DOHH2 (cell line): ENCODE data around the gene MALT1.

ENCODE experiments used
- H3F3A ChIP-seq: fragments of 200-600 bp; sonication (generic), shearing (Covaris generic); 2 replicates; pipeline ENCODE4 v1.6.0; 2016; ENCODE audit warnings: antibody characterized with exemption, mild to moderate bottlenecking; ENCODE audit not compliant: control insufficient read depth, insufficient read depth
- H3K27ac ChIP-seq: fragments of 200-600 bp; sonication (generic); 2 replicates; pipeline ENCODE4 v1.5.1; 2014; ENCODE audit warnings: low read depth, mild to moderate bottlenecking, low read length, moderate library complexity
- H3K27me3 ChIP-seq: fragments of 200-600 bp; sonication (generic); 2 replicates; pipeline ENCODE4 v1.6.1; 2014; ENCODE audit warnings: mild to moderate bottlenecking, low read length, mixed read lengths; ENCODE audit not compliant: control insufficient read depth
- H3K36me3 ChIP-seq: fragments of 200-600 bp; sonication (generic); 2 replicates; pipeline ENCODE4 v1.6.1; 2014; ENCODE audit warnings: mild to moderate bottlenecking, low read length, moderate library complexity, mixed read lengths; ENCODE audit not compliant: control insufficient read depth
- H3K4me1 ChIP-seq: fragments of 200-600 bp; sonication (generic); 2 replicates; pipeline ENCODE4 v1.6.1; 2014; ENCODE audit warnings: mild to moderate bottlenecking, low read length, mixed read lengths; ENCODE audit not compliant: control insufficient read depth
- H3K4me2 ChIP-seq: fragments of 200-600 bp; sonication (generic); 2 replicates; pipeline ENCODE4 v1.6.0; 2014; ENCODE audit warnings: mild to moderate bottlenecking, low read length, moderate library complexity
- H3K4me3 ChIP-seq: fragments of 200-600 bp; sonication (generic); 2 replicates; pipeline ENCODE4 v1.5.1; 2014; ENCODE audit warnings: mild to moderate bottlenecking, low read length, mixed read lengths
- H3K79me2 ChIP-seq: fragments of 200-600 bp; sonication (generic); 2 replicates; pipeline ENCODE4 v1.6.1; 2014; ENCODE audit warnings: mild to moderate bottlenecking, low read length, mixed read lengths; ENCODE audit not compliant: control insufficient read depth
- H3K9me2 ChIP-seq: fragments of 200-600 bp; sonication (generic); replicated peaks from 2 replicates; pipeline ENCODE4 v1.6.1; 2014; ENCODE audit warnings: mild to moderate bottlenecking, low read length, mixed read lengths; ENCODE audit not compliant: control insufficient read depth
- H3K9me3 ChIP-seq: fragments of 200-600 bp; sonication (generic); 2 replicates; pipeline ENCODE4 v1.6.1; 2014; ENCODE audit warnings: antibody characterized with exemption, low read length, mixed read lengths; ENCODE audit not compliant: control insufficient read depth, insufficient read depth
- H4K20me1 ChIP-seq: fragments of 200-600 bp; sonication (generic); 2 replicates; pipeline ENCODE4 v1.6.0; 2014; ENCODE audit warnings: low read depth, mild to moderate bottlenecking, antibody characterized with exemption, low read length, moderate library complexity; ENCODE audit not compliant: control insufficient read depth, insufficient read depth
- EZH2phosphoT487 ChIP-seq: fragments of 200-600 bp; sonication (generic); IDR thresholded peaks from 2 replicates; pipeline ENCODE4 v1.6.1; 2017; ENCODE audit warnings: borderline replicate concordance, mild to moderate bottlenecking, antibody characterized with exemption, low read length, moderate library complexity, mixed read lengths
- TF ChIP-seq, protein P1 (sequence below): fragments of 200-600 bp; sonication (generic); IDR thresholded peaks from one replicate; pipeline ENCODE4 v1.5.1; 2014; ENCODE audit warnings: antibody characterized with exemption, mild to moderate bottlenecking, low read depth, low read length; ENCODE audit not compliant: poor library complexity, severe bottlenecking

MALT1 gene

DNA sequence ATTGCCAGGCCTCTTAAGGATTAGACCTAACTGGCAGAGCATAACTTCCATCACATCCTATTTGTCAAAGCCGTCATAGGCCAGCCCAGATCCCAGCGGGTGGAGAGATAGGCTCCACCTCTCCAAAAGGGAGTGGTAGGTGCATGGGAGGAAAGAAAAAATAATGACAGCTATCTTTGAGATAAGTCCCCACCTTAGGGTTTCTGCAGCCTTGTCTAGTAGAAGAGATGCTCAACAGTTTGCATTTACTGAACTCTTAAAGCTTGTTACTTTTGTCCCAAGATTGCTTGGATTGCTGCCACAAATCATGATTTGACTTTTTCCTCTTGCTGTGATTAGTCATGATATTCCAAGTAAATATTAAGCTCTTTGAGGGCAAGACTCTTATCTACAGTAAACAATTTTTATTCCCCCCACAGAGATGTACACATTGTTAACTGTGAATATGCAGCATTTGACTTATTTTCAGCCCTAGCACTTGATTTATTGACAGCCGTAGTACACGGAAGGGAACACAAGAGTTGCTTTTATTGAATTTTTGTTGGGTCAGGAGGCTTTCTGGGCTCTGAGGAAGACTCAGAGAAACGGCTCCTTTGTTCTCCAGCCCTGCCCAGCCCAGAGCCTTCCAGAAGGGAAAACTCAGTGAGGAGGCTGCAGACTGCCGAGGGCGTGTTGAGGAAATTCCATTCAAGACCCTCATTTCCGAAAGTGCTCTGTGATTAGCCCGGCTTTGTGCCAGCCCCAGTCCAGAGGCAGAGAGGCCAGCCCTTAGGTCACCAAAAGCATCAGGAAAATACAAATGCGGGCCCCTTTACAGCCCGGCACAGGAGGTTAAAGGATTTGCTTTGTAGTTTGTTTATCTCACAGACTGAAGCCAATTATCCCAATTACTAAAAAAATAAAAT lies 118.0 kb downstream of the MALT1 start:
- Histone ChIP-seq H4K20me1 (no peaks in the 10 kb centered on the region), H3K4me3 (no peak overlapping the region), H3K4me1 (no peaks in the 10 kb centered on the region; the same call in 1 of the 2 replicates), H3F3A (no peaks in the 10 kb centered on the region), H3K27me3 (no peaks in the 10 kb centered on the region), H3K36me3 (no peaks in the 10 kb centered on the region), H3K9me3 (no peaks in the 10 kb centered on the region), H3K9me2 (no peaks in the 10 kb centered on the region), H3K27ac (no peak overlapping the region), H3K79me2 (no peaks in the 10 kb centered on the region), H3K4me2 (no peak overlapping the region)
- TF ChIP-seq, protein P1, sequence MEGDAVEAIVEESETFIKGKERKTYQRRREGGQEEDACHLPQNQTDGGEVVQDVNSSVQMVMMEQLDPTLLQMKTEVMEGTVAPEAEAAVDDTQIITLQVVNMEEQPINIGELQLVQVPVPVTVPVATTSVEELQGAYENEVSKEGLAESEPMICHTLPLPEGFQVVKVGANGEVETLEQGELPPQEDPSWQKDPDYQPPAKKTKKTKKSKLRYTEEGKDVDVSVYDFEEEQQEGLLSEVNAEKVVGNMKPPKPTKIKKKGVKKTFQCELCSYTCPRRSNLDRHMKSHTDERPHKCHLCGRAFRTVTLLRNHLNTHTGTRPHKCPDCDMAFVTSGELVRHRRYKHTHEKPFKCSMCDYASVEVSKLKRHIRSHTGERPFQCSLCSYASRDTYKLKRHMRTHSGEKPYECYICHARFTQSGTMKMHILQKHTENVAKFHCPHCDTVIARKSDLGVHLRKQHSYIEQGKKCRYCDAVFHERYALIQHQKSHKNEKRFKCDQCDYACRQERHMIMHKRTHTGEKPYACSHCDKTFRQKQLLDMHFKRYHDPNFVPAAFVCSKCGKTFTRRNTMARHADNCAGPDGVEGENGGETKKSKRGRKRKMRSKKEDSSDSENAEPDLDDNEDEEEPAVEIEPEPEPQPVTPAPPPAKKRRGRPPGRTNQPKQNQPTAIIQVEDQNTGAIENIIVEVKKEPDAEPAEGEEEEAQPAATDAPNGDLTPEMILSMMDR, result no peak
- no peak for TF ChIP-seq EZH2phosphoT487

DNA sequence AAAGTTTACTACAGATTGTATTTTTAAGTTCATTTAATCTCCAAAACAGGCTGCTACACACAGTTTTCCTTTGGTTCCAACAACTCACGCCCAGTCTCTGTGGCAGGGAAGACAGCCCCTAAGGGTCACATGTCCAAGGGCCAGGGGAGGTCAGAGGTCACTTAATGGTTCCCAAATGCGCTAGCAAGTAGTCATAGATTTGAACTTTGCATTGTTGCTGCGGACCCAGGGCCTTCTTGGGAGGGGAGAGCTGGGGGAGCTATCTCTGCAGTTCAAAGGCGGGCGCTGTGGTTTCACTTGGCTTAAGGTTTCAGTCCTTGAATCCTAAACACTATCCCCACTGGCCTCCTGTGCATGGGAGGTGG lies 118.6 kb downstream of the MALT1 start:
- no peak overlapping the region for H3K27ac ChIP-seq
- H3K4me1 ChIP-seq, result no peaks in the 10 kb centered on the region; the same call in 1 of the 2 replicates
- H3K4me2 ChIP-seq, result no peak overlapping the region
- H3K9me3 ChIP-seq, result no peaks in the 10 kb centered on the region
- no peaks in the 10 kb centered on the region for H3K79me2 ChIP-seq
- no peak for TF ChIP-seq EZH2phosphoT487
- TF ChIP-seq, protein P1, result no peak
- no peaks in the 10 kb centered on the region for H4K20me1 ChIP-seq
- H3K36me3 ChIP-seq, result no peaks in the 10 kb centered on the region
- no peaks in the 10 kb centered on the region for H3K27me3 ChIP-seq
- H3K9me2 ChIP-seq, result no peaks in the 10 kb centered on the region
- H3F3A ChIP-seq, result no peaks in the 10 kb centered on the region
- no peak overlapping the region for H3K4me3 ChIP-seq

DNA sequence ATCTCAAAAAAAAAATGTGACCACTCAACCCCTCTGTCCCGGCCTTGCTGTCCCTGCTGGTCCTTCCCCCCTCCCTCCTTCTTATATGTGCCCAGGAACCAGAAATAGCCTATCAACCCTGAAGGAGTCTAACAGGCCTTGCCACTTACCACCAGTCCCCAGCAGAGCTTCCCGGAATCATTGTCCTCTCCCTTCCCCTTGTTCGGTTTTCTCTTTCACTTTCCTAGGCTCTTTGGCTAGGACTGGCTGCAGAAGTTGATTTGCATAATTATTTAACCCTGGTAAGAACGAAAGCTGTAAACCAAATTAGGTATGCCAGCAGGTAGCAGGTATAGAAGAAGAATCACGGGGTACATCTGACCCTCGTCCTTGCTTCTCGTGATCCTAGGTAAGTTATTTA lies 120.8 kb downstream of the MALT1 start:
- Histone ChIP-seq H3K4me2 (no peak overlapping the region), H3K4me1 (no peaks in the 10 kb centered on the region; the same call in 1 of the 2 replicates), H3K27me3 (no peaks in the 10 kb centered on the region), H3K27ac (no peak overlapping the region), H3K4me3 (no peak overlapping the region), H3K9me3 (no peaks in the 10 kb centered on the region), H3F3A (no peaks in the 10 kb centered on the region), H3K79me2 (no peaks in the 10 kb centered on the region), H3K36me3 (no peaks in the 10 kb centered on the region), H3K9me2 (no peaks in the 10 kb centered on the region), H4K20me1 (no peaks in the 10 kb centered on the region)
- TF ChIP-seq EZH2phosphoT487, result no peak
- TF ChIP-seq, protein P1, result no peak
